Islet of Langerhans (tissue), 1 donor: ENCODE measurements around the gene THRAP3.

Experiments
- FAIRE-seq: peaks from one replicate; lab custom pipeline; 2011; peaks lifted over from hg19 to GRCh38; lab: Jason Lieb, UNC

THRAP3 gene

DNA sequence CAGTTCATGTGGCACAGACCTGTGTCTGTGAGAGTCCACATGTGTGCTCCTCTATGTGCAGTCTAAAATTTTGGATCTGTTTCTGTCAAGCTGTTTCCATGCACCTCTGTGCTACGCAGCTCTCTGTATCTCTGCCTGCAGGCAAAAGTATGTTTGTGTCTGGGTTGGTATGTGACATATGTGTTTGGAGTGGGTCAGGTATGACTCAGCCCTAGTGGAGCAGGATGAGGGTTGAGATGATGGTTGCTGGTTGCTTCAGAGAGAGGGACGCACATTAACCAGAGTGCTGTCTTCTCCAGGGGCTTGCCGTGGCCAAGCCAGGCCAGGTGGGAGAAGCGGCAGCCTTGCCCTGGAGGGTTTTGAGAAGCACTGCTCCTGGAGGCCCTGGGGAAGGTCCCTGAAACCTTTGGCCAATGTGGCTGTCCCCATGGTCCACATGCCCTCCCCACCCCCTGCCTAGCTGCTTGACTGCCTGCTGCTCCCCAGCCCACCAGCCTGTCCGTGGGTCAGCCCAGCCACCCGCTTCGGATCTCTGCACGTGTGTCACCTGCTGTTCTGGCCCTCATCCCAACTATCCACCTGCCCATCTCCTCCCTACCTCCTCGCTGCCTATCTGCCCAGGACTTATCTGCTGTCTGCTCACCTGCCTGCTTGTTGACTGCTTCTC lies 103.3 kb downstream of the THRAP3 start:
- no peak for FAIRE-seq

- FAIRE-seq = no peak
Observed at GRCh38 chr1:36328088-36328480, 103.8 kb downstream of the THRAP3 start.

- no peak for FAIRE-seq
Observed at GRCh38 chr1:36328713-36329112, 104.5 kb downstream of the THRAP3 start.

GRCh38 chr1:36329817-36330216 lies 105.6 kb downstream of the THRAP3 start:
- no peak for FAIRE-seq

DNA sequence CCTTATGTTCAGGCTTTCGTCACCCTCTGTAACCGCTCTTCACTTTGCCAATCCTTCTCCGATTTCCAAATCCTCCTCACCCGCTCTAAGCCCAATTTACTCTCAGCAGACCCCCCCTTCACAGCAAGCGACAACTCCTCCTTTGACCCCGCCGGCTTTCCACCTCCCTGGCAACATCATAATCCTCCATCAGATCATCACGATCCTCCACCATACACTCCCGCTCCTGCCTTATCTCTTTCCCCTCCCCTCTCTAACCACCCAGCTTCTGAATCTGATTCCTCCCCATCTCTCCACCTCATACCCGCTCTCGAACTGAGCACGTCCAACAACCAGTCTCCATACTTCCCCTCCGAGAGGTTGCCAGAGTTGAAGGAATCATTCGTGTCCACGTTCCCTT lies 106.7 kb downstream of the THRAP3 start:
- FAIRE-seq = no peak

- FAIRE-seq = no peak
Observed at GRCh38 chr1:36337830-36338229, 113.6 kb downstream of the THRAP3 start.

- FAIRE-seq = no peak
Observed at GRCh38 chr1:36339215-36339614, 115.0 kb downstream of the THRAP3 start.

- FAIRE-seq = no peak
Observed at GRCh38 chr1:36339615-36340014, 115.4 kb downstream of the THRAP3 start.

GRCh38 chr1:36341626-36342320 lies 117.5 kb downstream of the THRAP3 start:
- no peak for FAIRE-seq

DNA sequence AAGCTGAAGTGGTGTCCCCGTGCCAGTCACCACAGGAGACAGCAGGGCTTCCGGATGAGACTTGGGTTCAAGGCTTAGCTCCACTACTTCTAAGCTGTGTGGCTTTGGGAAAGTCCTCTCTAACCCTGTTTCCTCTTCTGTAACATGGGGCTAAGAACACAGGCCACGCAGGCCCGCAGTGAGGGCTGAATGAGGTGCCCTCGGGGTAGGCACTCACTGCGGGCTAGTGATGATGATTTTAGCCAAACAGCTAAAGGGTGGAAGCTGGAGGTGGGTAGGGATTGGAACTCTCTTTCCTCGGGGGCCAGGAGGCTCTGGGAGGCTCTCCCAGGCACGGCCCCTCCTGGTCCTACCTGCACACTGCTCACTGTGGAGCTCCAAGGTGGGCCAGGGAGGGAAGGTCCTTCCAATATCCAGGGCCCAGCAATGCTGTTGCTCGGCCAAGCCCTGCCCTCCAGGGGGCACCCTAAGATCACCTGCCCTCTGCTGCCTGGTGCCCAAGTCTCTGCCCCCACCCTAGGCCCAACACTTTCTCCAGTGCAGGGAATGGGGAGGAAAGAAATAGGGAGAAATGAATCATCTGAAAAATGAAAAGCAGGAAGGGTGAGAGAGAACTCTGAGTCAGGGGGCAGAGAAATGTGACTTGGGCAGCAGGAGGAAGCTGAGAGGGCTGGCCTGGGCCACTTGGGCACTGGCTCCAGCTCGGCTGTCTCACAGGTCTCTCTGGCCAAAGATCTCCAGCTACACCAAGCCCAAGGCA lies 118.4 kb downstream of the THRAP3 start:
- FAIRE-seq = no peak

GRCh38 chr1:36343651-36344394 lies 119.6 kb downstream of the THRAP3 start:
- no peak for FAIRE-seq

DNA sequence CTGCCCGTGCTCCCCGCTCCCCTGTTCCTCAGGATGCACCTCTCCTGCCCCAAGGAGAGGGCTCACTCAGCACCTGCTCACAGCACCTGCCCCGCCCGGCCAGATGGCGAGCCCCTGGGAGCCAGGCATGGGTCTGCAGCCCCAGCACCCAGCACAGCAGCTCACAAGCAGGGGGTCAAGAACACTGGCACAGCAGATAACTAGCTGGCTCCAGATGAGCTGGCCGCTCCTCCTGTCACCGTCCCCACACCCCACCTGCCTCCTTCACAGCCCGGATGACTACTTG lies 120.1 kb downstream of the THRAP3 start:
- no peak for FAIRE-seq

- no peak for FAIRE-seq
Observed at GRCh38 chr1:36345353-36345752, 121.1 kb downstream of the THRAP3 start.

GRCh38 chr1:36346741-36347370 lies 122.6 kb downstream of the THRAP3 start:
- FAIRE-seq = no peak

DNA sequence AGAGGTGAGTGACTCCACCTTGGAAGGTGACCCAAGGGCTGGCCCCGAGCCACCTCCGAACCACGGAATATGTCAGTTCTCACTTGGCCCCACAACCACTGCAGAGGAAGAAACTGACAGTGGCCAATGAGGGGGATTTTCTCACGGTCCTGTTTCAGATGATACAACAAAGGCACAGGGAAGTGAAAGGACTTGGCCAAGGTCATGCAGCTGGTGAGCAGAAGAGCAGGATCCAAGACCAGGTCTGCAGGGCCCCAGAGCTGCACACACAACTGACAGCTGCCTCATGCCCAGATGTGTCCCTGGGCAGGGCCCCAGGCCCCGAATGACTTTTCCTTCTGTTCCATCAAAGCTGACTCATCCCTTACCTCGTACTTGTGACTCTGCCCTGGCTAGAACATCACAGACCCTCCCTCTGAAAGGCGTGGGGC lies 125.0 kb downstream of the THRAP3 start:
- FAIRE-seq = no peak

DNA sequence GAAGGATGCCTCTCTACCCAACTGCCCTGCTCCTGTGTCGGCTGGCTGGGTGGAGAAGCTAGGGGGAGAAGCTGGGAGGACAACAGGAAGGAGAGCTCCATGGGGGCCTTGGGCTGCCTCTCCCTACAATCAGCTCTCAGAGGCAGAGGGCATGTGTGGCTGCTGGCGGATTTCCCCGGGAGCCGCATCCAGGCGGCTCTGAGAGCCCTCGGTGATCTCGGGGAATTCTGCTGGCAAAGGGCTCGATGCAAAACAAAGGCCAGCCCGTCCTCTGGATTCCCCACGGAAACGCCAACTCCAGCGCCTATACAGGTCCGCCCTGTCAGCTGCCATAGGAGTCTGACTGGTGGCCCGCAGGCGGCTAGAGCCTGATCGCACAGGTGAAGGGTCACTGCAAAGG lies 125.6 kb downstream of the THRAP3 start:
- FAIRE-seq = no peak

DNA sequence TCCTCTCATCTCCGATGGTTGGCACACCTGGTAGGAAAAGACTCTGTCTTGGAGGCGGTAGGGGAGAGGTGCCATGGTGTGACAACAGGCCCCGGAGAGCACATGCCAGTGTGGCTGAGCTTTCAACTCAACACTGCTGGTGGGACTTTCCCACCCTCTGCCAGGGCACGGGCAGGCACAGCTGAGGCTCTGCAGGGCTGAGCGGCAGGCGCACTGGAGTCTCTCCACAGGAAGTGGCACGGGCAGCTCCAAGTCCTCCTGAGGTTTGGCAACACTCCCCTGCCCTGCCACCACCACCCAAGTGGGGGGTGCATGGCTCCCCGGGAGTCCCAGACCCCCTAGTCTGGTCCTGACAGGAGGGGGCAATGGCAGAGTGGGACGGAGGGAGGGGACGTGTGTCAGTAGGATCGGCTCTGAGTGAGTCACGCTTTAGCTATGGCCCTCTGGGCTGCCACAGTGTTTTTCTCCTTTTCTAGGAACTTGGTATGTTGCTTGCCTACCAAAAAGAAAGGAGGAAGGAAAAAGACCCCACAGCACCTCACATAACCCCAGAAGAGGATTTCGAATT lies 126.5 kb downstream of the THRAP3 start:
- no peak for FAIRE-seq

GRCh38 chr1:36351227-36351977 lies 127.2 kb downstream of the THRAP3 start:
- no peak for FAIRE-seq

GRCh38 chr1:36352125-36352909 lies 128.1 kb downstream of the THRAP3 start:
- no peak for FAIRE-seq
